Fibroblast of lung (primary cell): ENCODE measurements around the gene TCFL5. TPM values are rescaled to one million over a fixed set of nuclear protein-coding genes. Genes with fewer than 3 reads are reported as not detected.
A peak's percentile ranks its signal among the peaks of the same experiment; 100 is the strongest.

Experiments used
- DNase-seq, 2 donors: peaks; one replicate each; pipeline versions ENCODE4 v3.0.0 to v3.0.0-alpha.2; 2010; ENCODE audit warnings: low read depth in 2 of 2
- H2AFZ ChIP-seq: 2 replicates; pipeline ENCODE4 v1.5.1; 2012; ENCODE audit warnings: low read length, control low read depth, inconsistent platforms
- H3K27ac ChIP-seq: 2 replicates; pipeline ENCODE4 v1.5.1; 2011; ENCODE audit warnings: low read length, control low read depth; ENCODE audit not compliant: insufficient read depth
- H3K27me3 ChIP-seq: 2 replicates; pipeline ENCODE4 v1.5.1; 2011; ENCODE audit warnings: mild to moderate bottlenecking, low read length; ENCODE audit not compliant: control insufficient read depth, insufficient read depth
- H3K36me3 ChIP-seq: 2 replicates; pipeline ENCODE4 v1.5.1; 2011; ENCODE audit warnings: low read length; ENCODE audit not compliant: control insufficient read depth, insufficient read depth
- H3K4me1 ChIP-seq: 2 replicates; pipeline ENCODE4 v1.5.1; 2011; ENCODE audit warnings: low read length; ENCODE audit not compliant: control insufficient read depth, insufficient read depth; ENCODE audit errors: extremely low read depth
- H3K4me2 ChIP-seq: 2 replicates; pipeline ENCODE4 v1.5.1; 2011; ENCODE audit warnings: low read length, control low read depth; ENCODE audit not compliant: insufficient read depth; ENCODE audit errors: extremely low read depth
- H3K4me3 ChIP-seq, 4 experiments: fragments of 200-600 bp in 1 of 4; sonication (generic) in 1 of 4; replicated peaks in 1 of 4; 2 replicates each; pipeline ENCODE4 v1.5.1; 2011 to 2016; ENCODE audit warnings: low read length in 4 of 4, low read depth in 3 of 4, mild to moderate bottlenecking in 3 of 4, control low read depth in 2 of 4, inconsistent platforms in 1 of 4, mixed read lengths in 1 of 4; ENCODE audit not compliant: insufficient read depth in 1 of 4; ENCODE audit errors: control extremely low read depth in 1 of 4
- H3K79me2 ChIP-seq: 2 replicates; pipeline ENCODE4 v1.5.1; 2012; ENCODE audit warnings: mild to moderate bottlenecking, low read length, inconsistent platforms; ENCODE audit not compliant: control insufficient read depth, insufficient read depth
- H3K9ac ChIP-seq: 2 replicates; pipeline ENCODE4 v1.5.1; 2011; ENCODE audit warnings: mild to moderate bottlenecking, low read length, control low read depth; ENCODE audit not compliant: insufficient read depth
- H3K9me3 ChIP-seq: 2 replicates; pipeline ENCODE4 v1.5.1; 2012; ENCODE audit warnings: low read depth, low read length; ENCODE audit not compliant: control insufficient read depth, insufficient read depth
- H4K20me1 ChIP-seq: 2 replicates; pipeline ENCODE4 v1.5.1; 2011; ENCODE audit warnings: low read length; ENCODE audit not compliant: control insufficient read depth, insufficient read depth; ENCODE audit errors: extremely low read depth
- CTCF ChIP-seq, 2 donors: IDR thresholded peaks in 1 of 2; conservative IDR thresholded peaks in 1 of 2; 1 replicate in 1 of 2; 2 replicates in 1 of 2; pipeline ENCODE4 v1.5.1; 2011 to 2012; ENCODE audit warnings: low read length in 2 of 2, control low read depth in 1 of 2, inconsistent platforms in 1 of 2, low read depth in 1 of 2, mild to moderate bottlenecking in 1 of 2
- EZH2 ChIP-seq: IDR thresholded peaks from 2 replicates; pipeline ENCODE4 v1.5.1; 2012; ENCODE audit warnings: low read length, control low read depth, mild to moderate bottlenecking; ENCODE audit errors: missing control alignments
- polyA plus RNA-seq, 2 donors: library from polyadenylated mRNA; depleted of rRNA in 1 of 2; stranded (reverse) in 1 of 2; unstranded in 1 of 2; fragments of >200 nt; gene quantifications; 2 replicates each; pipeline ENCODE4 v1.2.1, GENCODE V29; 2011 to 2012; ENCODE audit warnings: missing spikeins in 1 of 2
- total RNA-seq: library from RNA; depleted of rRNA; stranded (reverse); fragments of >200 nt; gene quantifications from 2 replicates; pipeline ENCODE4 v1.2.1, GENCODE V29; 2014

The TCFL5 gene
- total and polyA plus RNA-seq, 2 donors (not counting 1 experiment from before 2014, with no cell fraction given): 9.8 to 13.7 TPM

GRCh38 chr20:62845416-62846160 is 16.0 kb downstream of the TCFL5 start:
- no peak overlapping the region for H3K9ac ChIP-seq
- H3K9me3 ChIP-seq: no peaks in the 10 kb centered on the region
- H3K4me2 ChIP-seq: no peak overlapping the region
- no peaks in the 10 kb centered on the region for H3K4me1 ChIP-seq
- no peaks in the 10 kb centered on the region for H3K27me3 ChIP-seq
- no peak overlapping the region for H3K4me3 ChIP-seq
- no peaks in the 10 kb centered on the region for H4K20me1 ChIP-seq
- peak in 1 of 2 donors; percentile 78 for DNase-seq
- H3K36me3 ChIP-seq: peaks cover 2% of the 10 kb centered on the region
- TF ChIP-seq CTCF (conservative IDR thresholded peaks at IDR 0.05 in 1 of 2, IDR thresholded peaks at IDR 0.05 in 1 of 2; ENCODE audit: low read depth in 1 of 2, low read length in 2 of 2) (no peak), EZH2 (no peak)
- H3K27ac ChIP-seq: no peak overlapping the region
- H2AFZ ChIP-seq: no peak overlapping the region
- H3K79me2 ChIP-seq: no peaks in the 10 kb centered on the region

GRCh38 chr20:62844182-62844581 is 17.4 kb downstream of the TCFL5 start:
- no peak for DNase-seq
- TF ChIP-seq CTCF (conservative IDR thresholded peaks at IDR 0.05 in 1 of 2, IDR thresholded peaks at IDR 0.05 in 1 of 2; ENCODE audit: low read depth in 1 of 2, low read length in 2 of 2) (no peak), EZH2 (no peak)

GRCh38 chr20:62843656-62844055 is 18.0 kb downstream of the TCFL5 start:
- no peak for DNase-seq
- Histone ChIP-seq H3K9me3 (no peaks in the 10 kb centered on the region), H3K4me2 (no peak overlapping the region), H3K9ac (no peak overlapping the region), H3K79me2 (no peaks in the 10 kb centered on the region), H3K36me3 (no peaks in the 10 kb centered on the region), H3K27me3 (no peaks in the 10 kb centered on the region), H2AFZ (no peak overlapping the region), H3K4me3 (no peak overlapping the region), H3K4me1 (no peaks in the 10 kb centered on the region), H4K20me1 (no peaks in the 10 kb centered on the region), H3K27ac (no peak overlapping the region)
- no peak for TF ChIP-seq CTCF (conservative IDR thresholded peaks at IDR 0.05 in 1 of 2, IDR thresholded peaks at IDR 0.05 in 1 of 2; ENCODE audit: low read depth in 1 of 2, low read length in 2 of 2)
- no peak for TF ChIP-seq EZH2

More at GRCh38 chr20:62844182-62844581, 17.4 kb downstream of the TCFL5 start:
- no peak overlapping the region for H3K4me2 ChIP-seq
- H4K20me1 ChIP-seq: no peaks in the 10 kb centered on the region
- H3K27ac ChIP-seq: no peak overlapping the region
- H3K4me1 ChIP-seq: no peaks in the 10 kb centered on the region
- no peaks in the 10 kb centered on the region for H3K27me3 ChIP-seq
- H3K9me3 ChIP-seq: no peaks in the 10 kb centered on the region
- no peak overlapping the region for H2AFZ ChIP-seq
- H3K9ac ChIP-seq: no peak overlapping the region
- no peak overlapping the region for H3K4me3 ChIP-seq
- H3K79me2 ChIP-seq: no peaks in the 10 kb centered on the region
- no peaks in the 10 kb centered on the region for H3K36me3 ChIP-seq
